ENCODE results near the gene TSPAN14.

GRCh38 chr10:80509108-80509402 lies 54.9 kb downstream of the TSPAN14 start:
- TF ChIP-seq CTCF (IDR thresholded peaks at IDR 0.05) = no peak
- no peak for TF ChIP-seq POLR2A (IDR thresholded peaks at IDR 0.05)
